ENCODE data around the gene ZNF521. TPM values are rescaled to one million over a fixed set of nuclear protein-coding genes. Genes with fewer than 3 reads are reported as not detected.

The ZNF521 gene
- total and polyA plus RNA-seq, 10 donors, result 2.9 to 136 (median 71.8) TPM

DNA sequence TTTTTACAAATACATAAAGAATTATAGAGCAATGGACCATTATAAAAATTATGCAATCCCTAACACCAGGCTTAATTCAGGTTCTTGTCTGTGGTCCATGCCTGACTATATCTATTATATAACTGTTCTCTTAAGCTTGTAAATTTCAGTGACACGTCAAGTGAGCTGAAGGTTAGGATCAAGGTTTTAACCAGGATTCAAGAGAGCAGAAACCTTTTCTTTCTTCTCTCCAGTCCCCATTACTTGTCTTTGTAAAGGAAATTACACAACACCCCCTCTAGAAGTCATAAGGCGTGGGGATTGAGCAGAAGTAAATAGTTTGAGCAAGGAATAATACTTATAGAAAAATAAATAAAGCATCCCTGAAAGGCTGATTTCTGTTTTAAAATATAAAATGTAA, 122.0 kb downstream of the ZNF521 start:
- TF ChIP-seq CTCF (IDR thresholded peaks at IDR 0.05 in 8 of 11, conservative IDR thresholded peaks at IDR 0.05 in 3 of 11), result no peak
- no peak for TF ChIP-seq POLR2A (IDR thresholded peaks at IDR 0.05)
- TF ChIP-seq POLR2AphosphoS5 (IDR thresholded peaks at IDR 0.05), result no peak
- no peak for DNase-seq
- WGBS, 5 donors, result 34 to 60% (median 47%) methylated on average over 2 of the region's 2 CpGs
- no peaks in the 10 kb centered on the region for H3K27me3 ChIP-seq (replicated peaks in 1 of 7)
- peak overlapping the region in 7 of 8 donors; percentile 68 to 82 (median 75) for H3K27ac ChIP-seq
- H3K4me3 ChIP-seq, result no peak overlapping the region
- H3K4me1 ChIP-seq, result peaks cover 0 to 41% (median 10%) of the 10 kb centered on the region in 6 donors
- intact Hi-C loops (cut with DNase I; ENCODE audit: low total_unique reads), result no loop called here
- H3K36me3 ChIP-seq, result peaks cover 0 to 12% (median 5%) of the 10 kb centered on the region in 6 donors
- H3K9me3 ChIP-seq, result no peaks in the 10 kb centered on the region

DNA sequence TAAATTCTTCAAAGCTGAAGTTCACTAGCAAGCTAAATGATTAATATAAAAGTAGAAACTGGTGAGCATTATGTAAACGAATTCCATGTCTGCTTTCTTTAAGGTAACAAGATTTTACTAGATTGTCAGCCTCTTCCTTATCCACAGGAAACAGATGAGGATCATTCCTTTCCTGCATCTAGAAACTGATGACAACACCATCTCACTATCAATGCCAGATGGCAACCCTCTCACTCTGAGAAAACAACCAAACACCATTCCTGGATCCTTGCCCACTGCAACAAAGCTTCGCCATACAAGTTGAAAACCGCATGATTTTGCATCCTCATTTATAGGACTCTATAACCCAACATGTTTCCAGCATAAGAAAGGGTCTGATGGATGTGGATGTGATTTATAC, 122.9 kb downstream of the ZNF521 start:
- peak in 1 of 3 donors; percentile 86 for TF ChIP-seq POLR2AphosphoS5 (IDR thresholded peaks at IDR 0.05)
- TF ChIP-seq POLR2A (IDR thresholded peaks at IDR 0.05), result no peak
- Histone ChIP-seq H3K36me3 (peaks cover 0 to 12% (median 5%) of the 10 kb centered on the region in 6 donors), H3K27me3 (replicated peaks in 1 of 7) (no peaks in the 10 kb centered on the region), H3K27ac (peak overlapping the region in 7 of 8 donors; percentile 53 to 82 (median 75)), H3K4me3 (no peak overlapping the region), H3K4me1 (peaks cover 0 to 40% (median 8%) of the 10 kb centered on the region in 6 donors), H3K9me3 (no peaks in the 10 kb centered on the region)
- intact Hi-C loops (cut with DNase I; ENCODE audit: low total_unique reads), result no loop called here
- no peak for DNase-seq
- WGBS, 5 donors, result 14 to 29% (median 18%) methylated on average over 3 of the region's 3 CpGs

GRCh38 chr18:25228410-25228809, 123.6 kb downstream of the ZNF521 start:
- intact Hi-C loops (cut with DNase I; ENCODE audit: low total_unique reads), result no loop called here
- no peak overlapping the region for H3K4me3 ChIP-seq
- H3K9me3 ChIP-seq, result no peaks in the 10 kb centered on the region
- H3K27ac ChIP-seq, result peak overlapping the region in 7 of 8 donors; percentile 53 to 82 (median 70)
- peaks cover 0 to 12% (median 5%) of the 10 kb centered on the region in 6 donors for H3K36me3 ChIP-seq
- no peak for TF ChIP-seq POLR2A (IDR thresholded peaks at IDR 0.05)
- TF ChIP-seq POLR2AphosphoS5 (IDR thresholded peaks at IDR 0.05), result peak in 2 of 3 donors; percentile 10 to 71
- H3K27me3 ChIP-seq (replicated peaks in 1 of 7), result no peaks in the 10 kb centered on the region
- peaks cover 0 to 33% (median 8%) of the 10 kb centered on the region in 6 donors for H3K4me1 ChIP-seq
- DNase-seq, result no peak
- 25 to 54% (median 38%) methylated on average over 1 of the region's 1 CpG for WGBS, 5 donors

DNA sequence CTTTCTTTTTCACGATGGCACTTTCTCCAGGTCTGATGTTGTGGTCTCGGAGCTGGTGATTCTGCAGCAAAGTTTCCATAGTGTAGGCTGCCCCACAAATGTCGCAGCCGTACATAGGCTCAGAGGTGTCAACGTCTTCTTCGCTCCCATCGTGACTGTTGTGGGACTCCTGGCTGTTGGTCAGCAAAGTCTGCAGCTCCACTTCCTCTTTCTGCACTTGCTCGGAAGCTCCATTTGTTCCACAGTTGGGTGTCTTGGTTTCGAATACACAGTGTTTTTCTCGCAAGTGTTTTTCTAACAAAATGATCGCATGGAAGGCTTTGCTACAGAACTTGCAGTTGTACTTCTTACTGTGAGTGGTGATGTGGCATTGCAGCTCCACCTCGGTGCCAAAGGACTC, 126.8 kb downstream of the ZNF521 start:
- Histone ChIP-seq H3K9me3 (no peaks in the 10 kb centered on the region), H3K36me3 (peaks cover 0 to 12% (median 5%) of the 10 kb centered on the region in 6 donors), H3K4me1 (peaks cover 0 to 11% (median 6%) of the 10 kb centered on the region in 6 donors), H3K27me3 (replicated peaks in 1 of 7) (no peaks in the 10 kb centered on the region), H3K27ac (no peak overlapping the region), H3K4me3 (no peak overlapping the region)
- intact Hi-C loops (cut with DNase I; ENCODE audit: low total_unique reads), result no loop called here
- DNase-seq, result no peak
- TF ChIP-seq POLR2A (IDR thresholded peaks at IDR 0.05), result no peak
- 49 to 78% (median 57%) methylated on average over 12 of the region's 12 CpGs for WGBS, 5 donors

DNA sequence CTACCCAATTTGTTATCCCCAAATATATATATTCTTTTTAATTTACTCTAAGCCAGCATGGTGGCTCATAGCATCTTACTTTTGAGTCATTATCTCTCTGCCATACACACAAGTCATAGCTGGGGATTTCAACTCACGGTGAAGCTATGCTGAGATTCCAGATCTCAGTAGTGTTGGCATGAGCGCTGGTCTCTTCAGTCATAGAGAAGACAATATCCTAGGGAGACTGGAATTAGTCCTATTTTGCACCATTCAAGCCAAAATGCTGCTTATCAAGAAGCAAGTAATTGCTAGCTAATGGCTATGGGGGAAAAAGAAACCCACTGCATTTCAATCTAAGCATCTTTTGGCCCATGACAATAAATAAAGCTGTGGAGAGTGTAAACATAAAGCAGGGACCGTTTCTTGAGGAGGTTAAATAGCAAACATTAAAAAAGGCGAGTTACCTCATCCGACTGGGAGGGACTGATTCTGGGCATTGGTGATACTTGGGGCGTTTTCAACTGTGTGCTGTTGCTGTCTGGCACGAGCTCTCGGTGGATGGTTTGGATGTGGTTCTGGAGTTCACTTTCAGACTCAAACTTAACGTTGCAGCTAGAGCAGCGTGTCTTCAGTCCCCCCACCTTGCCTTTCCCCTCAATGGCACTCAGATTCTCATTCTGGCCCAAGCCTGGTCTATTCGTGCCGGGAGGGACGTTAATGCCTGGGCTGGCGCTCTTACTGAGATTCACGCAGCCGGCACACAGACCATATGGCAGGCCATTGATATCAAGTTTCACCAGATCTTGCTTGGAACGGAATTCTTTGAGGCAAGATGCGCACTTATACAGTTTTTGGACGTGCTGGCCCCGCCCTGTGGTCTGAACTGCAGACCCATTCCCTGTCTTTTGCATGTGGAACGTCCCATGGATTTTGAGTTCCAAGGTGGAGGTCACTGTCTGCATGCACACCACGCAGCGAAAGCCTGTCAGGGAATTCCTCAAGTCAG, 127.8 kb downstream of the ZNF521 start:
- intact Hi-C loops (cut with DNase I; ENCODE audit: low total_unique reads), result no loop called here
- Histone ChIP-seq H3K27ac (peak overlapping the region in 3 of 8 donors; percentile 3 to 39 (median 6)), H3K9me3 (no peaks in the 10 kb centered on the region), H3K4me3 (no peak overlapping the region), H3K36me3 (peaks cover 0 to 12% (median 5%) of the 10 kb centered on the region in 6 donors), H3K4me1 (peaks cover 0 to 6% (median under 1%) of the 10 kb centered on the region in 6 donors), H3K27me3 (replicated peaks in 1 of 7) (no peaks in the 10 kb centered on the region)
- DNase-seq, result no peak
- 87 to 95% (median 93%) methylated on average over 23 of the region's 23 CpGs for WGBS, 5 donors
- no peak for TF ChIP-seq POLR2AphosphoS5 (IDR thresholded peaks at IDR 0.05)
- TF ChIP-seq POLR2A (IDR thresholded peaks at IDR 0.05), result no peak
- TF ChIP-seq CTCF (IDR thresholded peaks at IDR 0.05 in 8 of 11, conservative IDR thresholded peaks at IDR 0.05 in 3 of 11), result no peak
